Measurements from ENCODE around the gene LARP1.

DNA sequence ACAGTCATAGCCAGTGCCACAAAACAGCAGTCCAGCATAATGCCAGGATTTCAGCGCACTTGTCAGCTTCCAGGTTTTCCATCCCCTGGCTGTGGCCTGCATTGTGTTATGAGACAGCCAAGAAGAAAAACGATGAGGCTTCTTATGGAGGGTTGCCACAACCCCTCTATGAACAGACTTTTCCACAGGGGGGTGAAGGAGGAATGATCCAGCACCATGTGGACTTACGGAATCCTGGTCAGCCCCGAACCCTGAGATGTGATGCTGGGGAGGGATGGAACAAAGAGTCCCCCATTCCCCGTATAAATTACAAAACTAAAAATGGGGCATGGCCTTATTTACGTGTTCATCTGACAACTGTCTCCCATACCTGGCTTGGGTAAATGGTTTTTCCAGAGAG, 62.6 kb downstream of the LARP1 start:
- TF ChIP-seq BACH2 (CRISPR knock-in tag; IDR thresholded peaks at IDR 0.05; ENCODE audit: borderline replicate concordance) (no peak), ZFP3 (CRISPR knock-in tag; IDR thresholded peaks at IDR 0.05) (no peak), RARB (CRISPR knock-in tag; IDR thresholded peaks at IDR 0.05) (no peak), ZNF565 (CRISPR knock-in tag; conservative IDR thresholded peaks at IDR 0.05; ENCODE audit: low read depth) (no peak), ZNF70 (CRISPR knock-in tag; IDR thresholded peaks at IDR 0.05) (no peak), ARNTL (CRISPR knock-in tag; IDR thresholded peaks at IDR 0.05; ENCODE audit: borderline replicate concordance, low read depth) (no peak)
- TF ChIP-seq, protein P1, sequence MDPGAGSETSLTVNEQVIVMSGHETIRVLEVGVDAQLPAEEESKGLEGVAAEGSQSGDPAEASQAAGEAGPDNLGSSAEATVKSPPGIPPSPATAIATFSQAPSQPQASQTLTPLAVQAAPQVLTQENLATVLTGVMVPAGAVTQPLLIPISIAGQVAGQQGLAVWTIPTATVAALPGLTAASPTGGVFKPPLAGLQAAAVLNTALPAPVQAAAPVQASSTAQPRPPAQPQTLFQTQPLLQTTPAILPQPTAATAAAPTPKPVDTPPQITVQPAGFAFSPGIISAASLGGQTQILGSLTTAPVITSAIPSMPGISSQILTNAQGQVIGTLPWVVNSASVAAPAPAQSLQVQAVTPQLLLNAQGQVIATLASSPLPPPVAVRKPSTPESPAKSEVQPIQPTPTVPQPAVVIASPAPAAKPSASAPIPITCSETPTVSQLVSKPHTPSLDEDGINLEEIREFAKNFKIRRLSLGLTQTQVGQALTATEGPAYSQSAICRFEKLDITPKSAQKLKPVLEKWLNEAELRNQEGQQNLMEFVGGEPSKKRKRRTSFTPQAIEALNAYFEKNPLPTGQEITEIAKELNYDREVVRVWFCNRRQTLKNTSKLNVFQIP (CRISPR knock-in tag; IDR thresholded peaks at IDR 0.05; ENCODE audit: borderline replicate concordance, low read depth), result no peak
- TF ChIP-seq, protein P2, sequence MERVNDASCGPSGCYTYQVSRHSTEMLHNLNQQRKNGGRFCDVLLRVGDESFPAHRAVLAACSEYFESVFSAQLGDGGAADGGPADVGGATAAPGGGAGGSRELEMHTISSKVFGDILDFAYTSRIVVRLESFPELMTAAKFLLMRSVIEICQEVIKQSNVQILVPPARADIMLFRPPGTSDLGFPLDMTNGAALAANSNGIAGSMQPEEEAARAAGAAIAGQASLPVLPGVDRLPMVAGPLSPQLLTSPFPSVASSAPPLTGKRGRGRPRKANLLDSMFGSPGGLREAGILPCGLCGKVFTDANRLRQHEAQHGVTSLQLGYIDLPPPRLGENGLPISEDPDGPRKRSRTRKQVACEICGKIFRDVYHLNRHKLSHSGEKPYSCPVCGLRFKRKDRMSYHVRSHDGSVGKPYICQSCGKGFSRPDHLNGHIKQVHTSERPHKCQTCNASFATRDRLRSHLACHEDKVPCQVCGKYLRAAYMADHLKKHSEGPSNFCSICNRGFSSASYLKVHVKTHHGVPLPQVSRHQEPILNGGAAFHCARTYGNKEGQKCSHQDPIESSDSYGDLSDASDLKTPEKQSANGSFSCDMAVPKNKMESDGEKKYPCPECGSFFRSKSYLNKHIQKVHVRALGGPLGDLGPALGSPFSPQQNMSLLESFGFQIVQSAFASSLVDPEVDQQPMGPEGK (CRISPR knock-in tag; IDR thresholded peaks at IDR 0.05; ENCODE audit: borderline replicate concordance), result no peak
